ENCODE data around the gene IL17REL.

Gene IL17REL

GRCh38 chr22:49967706-49968208 is 44.8 kb downstream of the IL17REL start:
- DNase-seq (ENCODE audit: low read depth in 2 of 2): no peak

GRCh38 chr22:49966774-49967705 is 45.5 kb downstream of the IL17REL start:
- no peak for DNase-seq (ENCODE audit: low read depth in 2 of 2)

GRCh38 chr22:49966041-49966773 is 46.4 kb downstream of the IL17REL start:
- no peak for DNase-seq (ENCODE audit: low read depth in 2 of 2)

- no peak for DNase-seq (ENCODE audit: low read depth in 2 of 2)
Observed at GRCh38 chr22:49965091-49966040, 47.2 kb downstream of the IL17REL start.

- DNase-seq (ENCODE audit: low read depth in 2 of 2): no peak
Observed at GRCh38 chr22:49964136-49965090, 48.2 kb downstream of the IL17REL start.

- no peak for DNase-seq (ENCODE audit: low read depth in 2 of 2)
Observed at GRCh38 chr22:49963647-49964026, 48.9 kb downstream of the IL17REL start.

GRCh38 chr22:49962751-49963646 is 49.6 kb downstream of the IL17REL start:
- DNase-seq (ENCODE audit: low read depth in 2 of 2): no peak

GRCh38 chr22:49962012-49962750 is 50.4 kb downstream of the IL17REL start:
- peak; percentile 77 to 85 for DNase-seq (ENCODE audit: low read depth in 2 of 2)

GRCh38 chr22:49961601-49962011 is 51.0 kb downstream of the IL17REL start:
- no peak for DNase-seq (ENCODE audit: low read depth in 2 of 2)

GRCh38 chr22:49961005-49961600 is 51.5 kb downstream of the IL17REL start:
- no peak for DNase-seq (ENCODE audit: low read depth in 2 of 2)

- DNase-seq (ENCODE audit: low read depth in 2 of 2): peak; percentile 90 to 94
Observed at GRCh38 chr22:49960159-49961004, 52.2 kb downstream of the IL17REL start, which contains the start of gene PIM3. Gene PIM3, plus strand, starts transcription at chr22:49960772. Its CDS starts 176 bp downstream, at chr22:49960948.

GRCh38 chr22:49959782-49960158 is 52.8 kb downstream of the IL17REL start:
- DNase-seq (ENCODE audit: low read depth in 2 of 2): no peak

GRCh38 chr22:49958931-49959781 is 53.4 kb downstream of the IL17REL start:
- no peak for DNase-seq (ENCODE audit: low read depth in 2 of 2)

- DNase-seq (ENCODE audit: low read depth in 2 of 2): no peak
Observed at GRCh38 chr22:49958366-49958921, 54.1 kb downstream of the IL17REL start.

GRCh38 chr22:49957826-49958365 is 54.7 kb downstream of the IL17REL start:
- no peak for DNase-seq (ENCODE audit: low read depth in 2 of 2)
